ENCODE measurements around the gene NUBPL.
"Not testable (repeated sequence)": the region's sequence is repeated elsewhere in the genome, so short reads cannot be mapped to it uniquely, and the experiment has no call there.

The NUBPL gene

GRCh38 chr14:31879661-31880348 lies 318.6 kb downstream of the NUBPL start:
- Mint-ChIP-seq H3K4me3 (no peak overlapping the region), H3K36me3 (no peaks in the 10 kb centered on the region), H3K4me1 (no peaks in the 10 kb centered on the region), H3K9me3 (peaks cover 5% of the 10 kb centered on the region), H3K27me3 (no peaks in the 10 kb centered on the region), H3K27ac (no peak overlapping the region)

- Mint-ChIP-seq H3K9me3 (no peaks in the 10 kb centered on the region), H3K4me3 (no peak overlapping the region), H3K4me1 (no peaks in the 10 kb centered on the region), H3K36me3 (no peaks in the 10 kb centered on the region), H3K27ac (no peak overlapping the region), H3K27me3 (no peaks in the 10 kb centered on the region)
Measured at GRCh38 chr14:31880935-31881334, 319.7 kb downstream of the NUBPL start.

GRCh38 chr14:31881531-31882310 lies 320.5 kb downstream of the NUBPL start:
- no peaks in the 10 kb centered on the region for H3K36me3 Mint-ChIP-seq
- H3K4me1 Mint-ChIP-seq, result no peaks in the 10 kb centered on the region
- H3K4me3 Mint-ChIP-seq, result no peak overlapping the region
- H3K27ac Mint-ChIP-seq, result no peak overlapping the region
- H3K27me3 Mint-ChIP-seq, result no peaks in the 10 kb centered on the region
- no peaks in the 10 kb centered on the region for H3K9me3 Mint-ChIP-seq

GRCh38 chr14:31884238-31884637 lies 323.0 kb downstream of the NUBPL start:
- H3K9me3 Mint-ChIP-seq, result no peaks in the 10 kb centered on the region
- no peak overlapping the region for H3K27ac Mint-ChIP-seq
- no peaks in the 10 kb centered on the region for H3K27me3 Mint-ChIP-seq
- no peak overlapping the region for H3K4me3 Mint-ChIP-seq
- H3K4me1 Mint-ChIP-seq, result no peaks in the 10 kb centered on the region
- no peaks in the 10 kb centered on the region for H3K36me3 Mint-ChIP-seq

- no peak overlapping the region for H3K4me3 Mint-ChIP-seq
- H3K9me3 Mint-ChIP-seq, result no peaks in the 10 kb centered on the region
- no peaks in the 10 kb centered on the region for H3K4me1 Mint-ChIP-seq
- H3K36me3 Mint-ChIP-seq, result no peaks in the 10 kb centered on the region
- no peaks in the 10 kb centered on the region for H3K27me3 Mint-ChIP-seq
- H3K27ac Mint-ChIP-seq, result no peak overlapping the region
Measured at GRCh38 chr14:31884776-31885379, 323.7 kb downstream of the NUBPL start.

- H3K36me3 Mint-ChIP-seq, result no peaks in the 10 kb centered on the region
- no peak overlapping the region for H3K27ac Mint-ChIP-seq
- no peaks in the 10 kb centered on the region for H3K9me3 Mint-ChIP-seq
- H3K4me1 Mint-ChIP-seq, result no peaks in the 10 kb centered on the region
- no peaks in the 10 kb centered on the region for H3K27me3 Mint-ChIP-seq
- H3K4me3 Mint-ChIP-seq, result no peak overlapping the region
Measured at GRCh38 chr14:31886156-31886835, 325.1 kb downstream of the NUBPL start.

- Mint-ChIP-seq H3K27ac (no peak overlapping the region), H3K4me1 (no peaks in the 10 kb centered on the region), H3K9me3 (no peaks in the 10 kb centered on the region), H3K36me3 (no peaks in the 10 kb centered on the region), H3K27me3 (peaks cover 3% of the 10 kb centered on the region), H3K4me3 (no peak overlapping the region)
Measured at GRCh38 chr14:31887929-31888580, 326.9 kb downstream of the NUBPL start.

- Mint-ChIP-seq H3K4me3 (no peak overlapping the region), H3K4me1 (no peaks in the 10 kb centered on the region), H3K36me3 (no peaks in the 10 kb centered on the region), H3K27ac (no peak overlapping the region), H3K9me3 (no peaks in the 10 kb centered on the region), H3K27me3 (peaks cover 3% of the 10 kb centered on the region)
Measured at GRCh38 chr14:31889297-31889696, 328.1 kb downstream of the NUBPL start.

- H3K36me3 Mint-ChIP-seq, H3K4me3 Mint-ChIP-seq, H3K27ac Mint-ChIP-seq, H3K27me3 Mint-ChIP-seq, H3K9me3 Mint-ChIP-seq, H3K4me1 Mint-ChIP-seq: not testable (repeated sequence)
Measured at GRCh38 chr14:31890202-31890601, 329.0 kb downstream of the NUBPL start.

GRCh38 chr14:31893221-31893757 lies 332.1 kb downstream of the NUBPL start:
- Mint-ChIP-seq H3K36me3 (no peaks in the 10 kb centered on the region), H3K4me1 (no peaks in the 10 kb centered on the region), H3K27ac (no peak overlapping the region), H3K27me3 (peaks cover 3% of the 10 kb centered on the region), H3K9me3 (no peaks in the 10 kb centered on the region), H3K4me3 (no peak overlapping the region)

GRCh38 chr14:31894351-31894750 lies 333.1 kb downstream of the NUBPL start:
- Mint-ChIP-seq H3K27ac (no peak overlapping the region), H3K4me3 (no peak overlapping the region), H3K27me3 (peaks cover 3% of the 10 kb centered on the region), H3K36me3 (no peaks in the 10 kb centered on the region), H3K9me3 (no peaks in the 10 kb centered on the region), H3K4me1 (no peaks in the 10 kb centered on the region)

- no peaks in the 10 kb centered on the region for H3K9me3 Mint-ChIP-seq
- H3K4me1 Mint-ChIP-seq, result no peaks in the 10 kb centered on the region
- no peak overlapping the region for H3K27ac Mint-ChIP-seq
- H3K4me3 Mint-ChIP-seq, result no peak overlapping the region
- no peaks in the 10 kb centered on the region for H3K36me3 Mint-ChIP-seq
- peaks cover 3% of the 10 kb centered on the region for H3K27me3 Mint-ChIP-seq
Measured at GRCh38 chr14:31895206-31895605, 334.0 kb downstream of the NUBPL start.

- no peaks in the 10 kb centered on the region for H3K36me3 Mint-ChIP-seq
- no peaks in the 10 kb centered on the region for H3K9me3 Mint-ChIP-seq
- H3K4me3 Mint-ChIP-seq, result no peak overlapping the region
- peaks cover 3% of the 10 kb centered on the region for H3K27me3 Mint-ChIP-seq
- H3K27ac Mint-ChIP-seq, result no peak overlapping the region
- H3K4me1 Mint-ChIP-seq, result no peaks in the 10 kb centered on the region
Measured at GRCh38 chr14:31895646-31896045, 334.4 kb downstream of the NUBPL start.

- H3K4me3 Mint-ChIP-seq, result no peak overlapping the region
- H3K27ac Mint-ChIP-seq, result no peak overlapping the region
- H3K4me1 Mint-ChIP-seq, result no peaks in the 10 kb centered on the region
- peaks cover 3% of the 10 kb centered on the region for H3K27me3 Mint-ChIP-seq
- no peaks in the 10 kb centered on the region for H3K9me3 Mint-ChIP-seq
- no peaks in the 10 kb centered on the region for H3K36me3 Mint-ChIP-seq
Measured at GRCh38 chr14:31897581-31898186, 336.5 kb downstream of the NUBPL start.
